Activated T-helper 2 cell treated with anti-CD3 and anti-CD28 coated beads, Interferon-gamma antibody, Interleukin-2, Interleukin-4, amounts not matched to agents 10 μg/mL and 5 μg/mL and 100 μg/mL, durations not matched to agents 14 hours and 24 hours and 36 hours (primary cell): ENCODE measurements around the gene HSD11B1L. TPM values are rescaled to one million over a fixed set of nuclear protein-coding genes. Genes with fewer than 3 reads are reported as not detected.
A peak's percentile ranks its signal among the peaks of the same experiment; 100 is the strongest.
"Not testable (repeated sequence)": the region's sequence is repeated elsewhere in the genome, so short reads cannot be mapped to it uniquely, and the experiment has no call there.

Source experiments
- DNase-seq: peaks from one replicate; pipeline ENCODE4 v3.0.0; 2021; ENCODE audit warnings: low spot score
- H3K27ac Mint-ChIP-seq: one replicate; pipeline ENCODE4 v1.8.0; 2021; ENCODE audit warnings: mixed read lengths
- H3K27me3 Mint-ChIP-seq: one replicate; pipeline ENCODE4 v1.8.0; 2021; ENCODE audit warnings: low read depth, mixed read lengths
- H3K36me3 Mint-ChIP-seq: one replicate; pipeline ENCODE4 v1.8.0; 2021; ENCODE audit warnings: low read depth, mixed read lengths
- H3K4me1 Mint-ChIP-seq: one replicate; pipeline ENCODE4 v1.8.0; 2021; ENCODE audit warnings: low read depth, mixed read lengths
- H3K4me3 Mint-ChIP-seq: one replicate; pipeline ENCODE4 v1.8.0; 2021; ENCODE audit warnings: low read depth, mild to moderate bottlenecking, moderate library complexity, mixed read lengths
- H3K9me3 Mint-ChIP-seq: one replicate; pipeline ENCODE4 v1.8.0; 2021; ENCODE audit warnings: mixed read lengths
- intact Hi-C: fragments of 100-400 bp; cut with micrococcal nuclease; formaldehyde crosslinking; loops from one replicate; pipeline ENCODE4 v1.15.1; 2023
- total RNA-seq: library from RNA; stranded (reverse); gene quantifications from 2 replicates; pipeline ENCODE4 v1.2.3, GENCODE V29; 2022

Gene HSD11B1L
- total RNA-seq, 1 donor from 2014 or later: 2.5 TPM

DNA sequence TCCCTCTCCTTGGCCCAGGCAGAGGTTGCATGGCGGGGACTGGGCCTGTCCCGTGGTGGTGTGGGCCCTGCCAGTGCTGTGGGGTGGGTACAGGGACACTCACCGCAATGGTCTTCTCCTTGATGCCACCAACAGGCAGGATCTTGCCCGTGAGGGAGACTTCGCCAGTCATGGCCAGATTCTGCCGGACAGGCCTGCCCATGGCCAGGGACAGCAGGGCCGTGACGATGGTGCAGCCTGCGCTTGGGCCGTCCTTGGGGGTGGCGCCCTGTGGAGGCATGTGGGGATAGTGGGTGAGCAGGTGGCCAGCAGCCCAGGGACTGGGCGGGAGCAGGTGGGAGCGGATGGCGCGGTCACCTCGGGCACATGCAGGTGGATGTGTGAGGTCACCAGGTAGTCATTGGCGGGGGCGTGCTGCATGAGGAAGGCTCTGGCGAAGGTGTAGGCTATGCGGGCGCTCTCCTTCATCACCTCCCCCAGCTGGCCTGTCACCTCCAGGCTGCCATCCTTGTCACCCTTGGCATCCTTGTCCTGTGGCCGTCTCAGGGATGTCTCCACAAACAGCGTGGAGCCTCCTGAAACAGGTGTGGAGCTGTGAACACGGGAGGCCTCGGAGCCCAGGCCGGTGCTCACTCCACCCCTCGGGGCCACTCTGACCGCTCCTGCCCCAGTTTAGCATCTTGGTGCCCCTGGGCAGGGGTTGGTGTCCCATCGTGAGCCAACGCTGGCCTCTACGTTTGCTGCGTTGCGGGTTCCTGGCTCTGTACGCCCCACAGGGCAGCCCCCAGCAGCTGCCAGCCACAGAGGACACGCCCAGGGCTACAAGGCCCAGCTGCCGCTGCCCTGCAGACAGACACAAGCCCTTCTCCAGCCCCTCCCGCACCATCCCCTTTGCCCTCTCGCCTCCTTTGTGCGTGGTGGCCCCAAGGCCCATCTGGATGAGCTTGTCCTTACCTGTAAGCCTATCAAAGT is 12.7 kb downstream of the HSD11B1L start:
- intact Hi-C loops: no loop called here
- H3K27me3 Mint-ChIP-seq: no peaks in the 10 kb centered on the region
- H3K36me3 Mint-ChIP-seq: peaks cover 66% of the 10 kb centered on the region
- no peak overlapping the region for H3K4me3 Mint-ChIP-seq
- no peak for DNase-seq
- no peak overlapping the region for H3K27ac Mint-ChIP-seq
- no peaks in the 10 kb centered on the region for H3K9me3 Mint-ChIP-seq
- H3K4me1 Mint-ChIP-seq: peaks cover 8% of the 10 kb centered on the region

DNA sequence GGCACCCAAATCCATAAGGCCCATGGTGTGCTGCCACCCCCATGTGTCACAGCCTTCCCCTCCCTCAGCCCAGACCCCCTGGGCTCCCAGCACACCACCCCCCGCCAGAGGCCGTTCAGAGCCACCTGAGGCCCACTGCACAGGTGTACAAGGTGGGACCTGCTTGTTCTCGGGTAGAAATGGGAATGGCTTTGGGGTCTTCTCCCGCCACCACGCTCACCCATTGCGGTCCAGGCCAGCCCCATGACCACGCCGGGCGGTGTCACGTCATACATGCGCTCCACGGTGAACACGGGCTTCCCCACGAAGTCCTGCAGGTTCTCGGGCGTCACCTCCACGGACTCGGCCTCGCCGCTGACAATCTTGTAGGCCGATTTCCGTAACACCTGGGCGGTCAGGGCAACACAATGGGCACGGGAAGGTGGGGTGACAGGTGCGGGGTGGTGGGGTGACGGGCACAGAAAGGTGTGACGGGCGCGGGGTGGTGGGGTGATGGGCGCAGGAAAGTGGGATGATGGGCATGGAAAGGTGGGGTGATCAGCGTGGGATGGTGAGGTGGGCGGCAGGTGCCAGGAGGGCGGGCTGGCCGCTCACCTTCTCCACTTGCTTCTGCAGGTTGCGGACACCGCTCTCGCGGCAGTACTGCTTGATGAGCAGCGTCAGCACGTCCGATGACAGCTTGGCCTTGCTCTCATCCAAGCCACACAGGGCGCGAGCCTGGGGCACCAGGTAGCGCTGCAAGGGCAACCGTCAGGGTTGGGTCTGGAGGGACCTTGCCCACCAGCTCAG is 13.5 kb downstream of the HSD11B1L start:
- no peak overlapping the region for H3K27ac Mint-ChIP-seq
- no peaks in the 10 kb centered on the region for H3K9me3 Mint-ChIP-seq
- no peak overlapping the region for H3K4me3 Mint-ChIP-seq
- H3K27me3 Mint-ChIP-seq: no peaks in the 10 kb centered on the region
- DNase-seq: no peak
- peaks cover 72% of the 10 kb centered on the region for H3K36me3 Mint-ChIP-seq
- intact Hi-C loops: no loop called here
- H3K4me1 Mint-ChIP-seq: peaks cover 8% of the 10 kb centered on the region

GRCh38 chr19:5694956-5695648 is 14.3 kb downstream of the HSD11B1L start:
- Mint-ChIP-seq H3K4me1 (peaks cover 7% of the 10 kb centered on the region), H3K4me3 (no peak overlapping the region), H3K36me3 (peaks cover 72% of the 10 kb centered on the region), H3K27me3 (no peaks in the 10 kb centered on the region), H3K27ac (no peak overlapping the region), H3K9me3 (no peaks in the 10 kb centered on the region)
- intact Hi-C loops: no loop called here
- DNase-seq: no peak

- intact Hi-C loops: no loop called here
- Mint-ChIP-seq H3K27ac (no peak overlapping the region), H3K4me1 (peaks cover 7% of the 10 kb centered on the region), H3K9me3 (no peaks in the 10 kb centered on the region), H3K4me3 (no peak overlapping the region), H3K27me3 (no peaks in the 10 kb centered on the region), H3K36me3 (peaks cover 69% of the 10 kb centered on the region)
- no peak for DNase-seq
Observed at GRCh38 chr19:5695649-5696195, 14.9 kb downstream of the HSD11B1L start.

- Mint-ChIP-seq H3K27ac (peak overlapping the region; percentile 26), H3K4me1 (peaks cover 7% of the 10 kb centered on the region), H3K36me3 (peaks cover 69% of the 10 kb centered on the region), H3K4me3 (no peak overlapping the region), H3K27me3 (no peaks in the 10 kb centered on the region), H3K9me3 (no peaks in the 10 kb centered on the region)
- DNase-seq: no peak
- intact Hi-C loops: no loop called here
Observed at GRCh38 chr19:5696196-5697021, 15.6 kb downstream of the HSD11B1L start.

- Mint-ChIP-seq H3K36me3 (peaks cover 66% of the 10 kb centered on the region), H3K27me3 (no peaks in the 10 kb centered on the region), H3K4me3 (no peak overlapping the region), H3K9me3 (no peaks in the 10 kb centered on the region), H3K4me1 (peaks cover 5% of the 10 kb centered on the region), H3K27ac (peak overlapping the region; percentile 26)
- intact Hi-C loops: no loop called here
- DNase-seq: no peak
Observed at GRCh38 chr19:5697022-5697889, 16.4 kb downstream of the HSD11B1L start.

GRCh38 chr19:5697890-5698634 is 17.2 kb downstream of the HSD11B1L start:
- H3K4me1 Mint-ChIP-seq: no peaks in the 10 kb centered on the region
- no peak for DNase-seq
- H3K27ac Mint-ChIP-seq: no peak overlapping the region
- no peaks in the 10 kb centered on the region for H3K9me3 Mint-ChIP-seq
- no peak overlapping the region for H3K4me3 Mint-ChIP-seq
- H3K27me3 Mint-ChIP-seq: no peaks in the 10 kb centered on the region
- H3K36me3 Mint-ChIP-seq: peaks cover 61% of the 10 kb centered on the region
- intact Hi-C loops: no loop called here

DNA sequence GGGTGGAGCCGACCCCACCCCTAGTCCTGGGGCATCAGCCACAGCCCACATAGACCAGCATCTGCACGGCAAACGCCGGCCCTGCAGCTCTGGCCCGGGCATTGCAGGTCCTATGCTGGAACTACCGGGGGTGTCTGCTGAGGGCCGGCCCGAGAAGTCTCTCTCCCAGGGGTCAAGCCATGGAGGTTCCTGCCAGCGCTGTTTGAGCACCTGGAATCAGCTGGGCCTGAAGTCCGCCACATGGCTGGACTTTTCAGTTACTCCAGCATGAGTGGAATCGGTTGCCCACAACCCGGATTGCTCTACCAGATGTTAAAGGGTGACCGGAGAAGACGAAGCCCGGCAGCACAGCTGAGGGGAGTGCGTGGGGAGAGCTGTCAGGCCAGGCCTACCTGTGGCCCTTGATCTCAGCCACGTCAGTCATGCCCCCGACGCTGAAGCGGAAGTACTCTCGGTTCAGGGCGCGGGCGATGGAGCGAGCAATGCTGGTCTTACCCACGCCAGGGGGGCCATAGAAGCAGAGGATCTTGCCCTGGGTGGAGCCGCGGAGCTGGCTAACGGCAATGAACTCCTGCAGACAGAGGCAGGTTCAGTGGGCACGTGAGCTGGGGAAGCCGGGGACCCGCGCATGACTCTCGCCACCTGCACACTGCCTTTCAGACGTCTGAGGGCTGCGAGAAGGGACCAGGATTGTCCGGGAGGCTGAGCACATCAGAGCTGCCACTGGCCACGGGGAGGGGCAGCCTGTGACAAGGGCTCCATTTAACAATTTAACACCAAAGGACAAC is 18.0 kb downstream of the HSD11B1L start:
- no peaks in the 10 kb centered on the region for H3K9me3 Mint-ChIP-seq
- intact Hi-C loops: no loop called here
- peaks cover 61% of the 10 kb centered on the region for H3K36me3 Mint-ChIP-seq
- H3K27ac Mint-ChIP-seq: no peak overlapping the region
- no peak overlapping the region for H3K4me3 Mint-ChIP-seq
- DNase-seq: no peak
- H3K27me3 Mint-ChIP-seq: no peaks in the 10 kb centered on the region
- no peaks in the 10 kb centered on the region for H3K4me1 Mint-ChIP-seq

- H3K27ac Mint-ChIP-seq: no peak overlapping the region
- no peaks in the 10 kb centered on the region for H3K4me1 Mint-ChIP-seq
- H3K36me3 Mint-ChIP-seq: peaks cover 56% of the 10 kb centered on the region
- intact Hi-C loops: no loop called here
- H3K27me3 Mint-ChIP-seq: no peaks in the 10 kb centered on the region
- H3K4me3 Mint-ChIP-seq: no peak overlapping the region
- DNase-seq: no peak
- H3K9me3 Mint-ChIP-seq: no peaks in the 10 kb centered on the region
Observed at GRCh38 chr19:5700455-5701092, 19.7 kb downstream of the HSD11B1L start.

GRCh38 chr19:5702053-5702410 is 21.2 kb downstream of the HSD11B1L start:
- H3K9me3 Mint-ChIP-seq, H3K4me1 Mint-ChIP-seq, H3K27me3 Mint-ChIP-seq, DNase-seq, H3K27ac Mint-ChIP-seq, H3K4me3 Mint-ChIP-seq, intact Hi-C loops: not testable (repeated sequence)
- H3K36me3 Mint-ChIP-seq: peaks cover 61% of the 10 kb centered on the region
